Left ventricle myocardium inferior (tissue), 1 donor: Measurements from ENCODE around the gene BOC. TPM values are rescaled to one million over a fixed set of nuclear protein-coding genes. Genes with fewer than 3 reads are reported as not detected.

ENCODE experiments used
- DNase-seq: peaks from one replicate; pipeline ENCODE4 v3.0.0-alpha.2; 2020
- H3K27ac ChIP-seq: fragments of 200-600 bp; replicated peaks from 2 replicates; pipeline ENCODE4 v1.8.0; 2021
- H3K27me3 ChIP-seq: fragments of 200-600 bp; 2 replicates; pipeline ENCODE4 v1.8.0; 2021; ENCODE audit warnings: low read depth
- H3K36me3 ChIP-seq: fragments of 200-600 bp; 2 replicates; pipeline ENCODE4 v1.8.0; 2021
- H3K4me1 ChIP-seq: fragments of 200-600 bp; 2 replicates; pipeline ENCODE4 v1.8.0; 2021
- H3K4me3 ChIP-seq: fragments of 200-600 bp; 2 replicates; pipeline ENCODE4 v1.8.0; 2021; ENCODE audit warnings: mild to moderate bottlenecking, moderate library complexity
- H3K9me3 ChIP-seq: fragments of 200-600 bp; replicated peaks from 2 replicates; pipeline ENCODE4 v1.8.0; 2021
- CTCF ChIP-seq: fragments of 200-600 bp; IDR thresholded peaks from 2 replicates; pipeline ENCODE4 v1.8.0; 2021; ENCODE audit warnings: antibody characterized with exemption, mild to moderate bottlenecking, borderline replicate concordance
- intact Hi-C: fragments of 100-400 bp; cut with micrococcal nuclease; formaldehyde crosslinking; loops from one replicate; pipeline ENCODE4 v1.11.0; 2022
- total RNA-seq: library from RNA; stranded (reverse); fragmentation: NEBNext Ultra II Directional; extraction: Animal tissue kit (Norgen Biotek cat#: 25700); gene quantifications from one replicate; pipeline ENCODE4 v1.2.1, GENCODE V29; 2021
- donor health status: DM: no; HTN: yes; CAD: no; lungs with severe emphysema.

BOC gene
- total RNA-seq, 1 donor from 2014 or later = 6.7 TPM

- Histone ChIP-seq H3K4me1 (peaks cover 19% of the 10 kb centered on the region), H3K9me3 (no peaks in the 10 kb centered on the region), H3K4me3 (no peak overlapping the region), H3K36me3 (no peaks in the 10 kb centered on the region), H3K27ac (no peak overlapping the region), H3K27me3 (peaks cover 6% of the 10 kb centered on the region)
- DNase-seq = no peak
- TF ChIP-seq CTCF = no peak
- intact Hi-C loops = no loop called here
These were observed 22.1 kb downstream of the BOC start for GRCh38 chr3:113233497-113233896.

GRCh38 chr3:113234028-113234427 is 22.7 kb downstream of the BOC start:
- intact Hi-C loops = no loop called here
- Histone ChIP-seq H3K4me1 (peaks cover 17% of the 10 kb centered on the region), H3K27ac (peak overlapping the region; percentile 50)

GRCh38 chr3:113234688-113235260 is 23.4 kb downstream of the BOC start:
- intact Hi-C loops = no loop called here
- Histone ChIP-seq H3K27me3 (peaks cover 4% of the 10 kb centered on the region), H3K4me1 (peaks cover 17% of the 10 kb centered on the region), H3K27ac (peak overlapping the region; percentile 50), H3K9me3 (no peaks in the 10 kb centered on the region), H3K36me3 (no peaks in the 10 kb centered on the region), H3K4me3 (no peak overlapping the region)
- no peak for TF ChIP-seq CTCF
- DNase-seq = no peak

More at GRCh38 chr3:113234028-113234427, 22.7 kb downstream of the BOC start:
- Histone ChIP-seq H3K9me3 (no peaks in the 10 kb centered on the region), H3K4me3 (no peak overlapping the region), H3K36me3 (no peaks in the 10 kb centered on the region), H3K27me3 (peaks cover 6% of the 10 kb centered on the region)
- no peak for TF ChIP-seq CTCF
- no peak for DNase-seq

- H3K4me1 ChIP-seq = peaks cover 15% of the 10 kb centered on the region
- intact Hi-C loops = no loop called here
- H3K36me3 ChIP-seq = no peaks in the 10 kb centered on the region
- no peak overlapping the region for H3K27ac ChIP-seq
- H3K27me3 ChIP-seq = peaks cover 11% of the 10 kb centered on the region
- no peak overlapping the region for H3K4me3 ChIP-seq
- no peak for TF ChIP-seq CTCF
- H3K9me3 ChIP-seq = no peaks in the 10 kb centered on the region
- DNase-seq = no peak
These were observed 27.1 kb downstream of the BOC start for GRCh38 chr3:113238503-113238902.

- H3K27ac ChIP-seq = peak overlapping the region; percentile 39
- intact Hi-C loops = no loop called here
- no peaks in the 10 kb centered on the region for H3K36me3 ChIP-seq
- no peaks in the 10 kb centered on the region for H3K9me3 ChIP-seq
- TF ChIP-seq CTCF = no peak
- DNase-seq = no peak
- H3K27me3 ChIP-seq = peaks cover 20% of the 10 kb centered on the region
- no peak overlapping the region for H3K4me3 ChIP-seq
- peaks cover 12% of the 10 kb centered on the region for H3K4me1 ChIP-seq
These were observed 29.5 kb downstream of the BOC start for GRCh38 chr3:113240841-113241240.
